Measurements from ENCODE around the gene UBTD1. TPM values are rescaled to one million over a fixed set of nuclear protein-coding genes. Genes with fewer than 3 reads are reported as not detected.
"Not testable (repeated sequence)": the region's sequence is repeated elsewhere in the genome, so short reads cannot be mapped to it uniquely, and the experiment has no call there.

The UBTD1 gene
- total RNA-seq, 6 experiments from 2014 or later, result 5.4 to 8.8 (median 7.0) TPM

DNA sequence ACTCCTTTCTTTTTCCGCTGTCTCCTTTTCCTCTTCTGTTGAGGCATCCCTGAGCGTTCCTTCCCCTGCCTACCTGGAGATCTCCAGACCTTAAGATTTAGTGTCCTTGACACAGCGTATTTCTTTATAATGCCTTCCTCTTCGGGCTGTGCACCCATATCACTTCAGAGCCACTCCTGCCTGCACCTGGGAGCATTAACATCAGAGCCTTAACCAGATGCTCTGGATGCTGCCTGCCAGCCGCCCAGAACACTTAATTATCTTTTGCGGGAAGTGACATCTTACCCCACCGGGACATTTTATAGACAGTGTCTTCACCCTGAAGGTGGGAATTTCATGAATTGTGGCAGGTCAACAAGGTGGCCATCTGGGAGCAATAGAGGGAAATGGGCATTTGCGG is 24.2 kb downstream of the UBTD1 start:
- H3K4me1 ChIP-seq, result no peaks in the 10 kb centered on the region
- intact Hi-C loops (cut with DNase I), result no loop called here
- DNase-seq, result no peak

GRCh38 chr10:97525086-97525485 is 26.4 kb downstream of the UBTD1 start:
- H3K4me1 ChIP-seq, result no peaks in the 10 kb centered on the region
- ATAC-seq (no peak), DNase-seq (no peak)
- H3K9me3 ChIP-seq, result no peaks in the 10 kb centered on the region
- TF ChIP-seq CTCF (IDR thresholded peaks at IDR 0.05) (no peak), POLR2A (IDR thresholded peaks at IDR 0.05) (no peak)
- no peak overlapping the region for H3K4me3 ChIP-seq
- WGBS (ENCODE audit: insufficient coverage, low coverage, low lambda C conversion rate, missing lambda C conversion rate), result 94% methylated on average over 2 of the region's 5 CpGs
- intact Hi-C loops (cut with DNase I), result no loop called here
- no peaks in the 10 kb centered on the region for H3K27me3 ChIP-seq
- no peaks in the 10 kb centered on the region for H3K36me3 ChIP-seq
- no peak overlapping the region for H3K27ac ChIP-seq

More for the DNA sequence above, 24.2 kb downstream of the UBTD1 start:
- Histone ChIP-seq H3K27me3 (no peaks in the 10 kb centered on the region), H3K27ac (no peak overlapping the region), H3K4me3 (no peak overlapping the region), H3K36me3 (no peaks in the 10 kb centered on the region), H3K9me3 (no peaks in the 10 kb centered on the region)
- WGBS (ENCODE audit: insufficient coverage, low coverage, low lambda C conversion rate, missing lambda C conversion rate), result 83% methylated on average over 2 of the region's 8 CpGs
- ATAC-seq, result no peak
- no peak for TF ChIP-seq POLR2A (IDR thresholded peaks at IDR 0.05)
- TF ChIP-seq CTCF (IDR thresholded peaks at IDR 0.05), result no peak

GRCh38 chr10:97525683-97526110 is 27.0 kb downstream of the UBTD1 start:
- Histone ChIP-seq H3K9me3 (no peaks in the 10 kb centered on the region), H3K4me3 (no peak overlapping the region), H3K27me3 (no peaks in the 10 kb centered on the region), H3K36me3 (no peaks in the 10 kb centered on the region), H3K4me1 (no peaks in the 10 kb centered on the region), H3K27ac (no peak overlapping the region)
- ATAC-seq (no peak), DNase-seq (no peak)
- intact Hi-C loops (cut with DNase I), result no loop called here
- 70% methylated on average over 1 of the region's 1 CpG for WGBS (ENCODE audit: insufficient coverage, low coverage, low lambda C conversion rate, missing lambda C conversion rate)
- no peak for TF ChIP-seq POLR2A (IDR thresholded peaks at IDR 0.05)
- TF ChIP-seq CTCF (IDR thresholded peaks at IDR 0.05), result no peak

GRCh38 chr10:97528876-97529275 is 30.2 kb downstream of the UBTD1 start:
- intact Hi-C loops (cut with DNase I); H3K27ac ChIP-seq; H3K36me3 ChIP-seq; DNase-seq; H3K4me1 ChIP-seq; ATAC-seq; H3K27me3 ChIP-seq; H3K4me3 ChIP-seq; H3K9me3 ChIP-seq: not testable (repeated sequence)
- WGBS (ENCODE audit: insufficient coverage, low coverage, low lambda C conversion rate, missing lambda C conversion rate), result no CpG with 5 or more reads among the region's 29 CpGs

GRCh38 chr10:97529685-97530465 is 31.2 kb downstream of the UBTD1 start:
- TF ChIP-seq CTCF (IDR thresholded peaks at IDR 0.05) (no peak), POLR2A (IDR thresholded peaks at IDR 0.05) (no peak)
- intact Hi-C loops (cut with DNase I), result no loop called here
- no peak for ATAC-seq

More at GRCh38 chr10:97529685-97530465, 31.2 kb downstream of the UBTD1 start:
- Histone ChIP-seq H3K4me1 (no peaks in the 10 kb centered on the region), H3K9me3 (no peaks in the 10 kb centered on the region), H3K4me3 (no peak overlapping the region), H3K27me3 (no peaks in the 10 kb centered on the region), H3K36me3 (no peaks in the 10 kb centered on the region), H3K27ac (no peak overlapping the region)
- DNase-seq, result no peak
- WGBS (ENCODE audit: insufficient coverage, low coverage, low lambda C conversion rate, missing lambda C conversion rate), result 88% methylated on average over 9 of the region's 14 CpGs
